ENCODE measurements around the gene MBD2. TPM values are rescaled to one million over a fixed set of nuclear protein-coding genes. Genes with fewer than 3 reads are reported as not detected.

MBD2 gene
- polyA plus RNA-seq, 1 donor: 54.2 TPM

DNA sequence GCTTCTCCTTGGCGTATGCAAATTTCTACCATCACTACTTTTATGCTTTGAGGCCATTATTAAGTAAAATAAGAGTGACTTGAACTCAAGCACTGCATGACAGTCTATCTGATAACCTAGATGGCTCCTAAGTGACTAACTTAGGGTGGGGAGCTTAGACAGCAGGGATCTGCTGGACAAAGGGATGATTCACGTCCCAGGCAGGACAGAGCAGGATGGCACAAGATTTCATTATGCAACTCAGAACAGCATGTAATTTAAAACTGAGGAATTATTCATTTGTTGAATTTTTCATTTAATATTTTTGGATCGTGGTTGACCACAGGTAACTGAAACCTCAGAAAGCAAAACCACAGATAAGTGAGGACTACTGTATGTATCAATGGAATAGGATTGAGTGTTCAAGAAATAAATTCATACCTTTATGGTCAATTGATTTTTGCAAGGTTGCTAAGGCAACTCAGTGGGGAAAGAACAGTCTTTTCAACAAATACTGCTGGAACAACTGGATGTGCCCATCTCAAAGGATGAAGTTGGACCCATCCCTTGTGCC lies 115.3 kb downstream of the MBD2 start:
- Histone ChIP-seq H3K9me3 (ENCODE audit: control insufficient read depth, low read depth, low read length) (no peaks in the 10 kb centered on the region), H3K36me3 (ENCODE audit: control insufficient read depth, insufficient read depth, low read length) (no peaks in the 10 kb centered on the region), H3K4me3 (ENCODE audit: low read length) (no peak overlapping the region), H3K27me3 (ENCODE audit: control insufficient read depth, insufficient read depth, low read length) (no peaks in the 10 kb centered on the region), H3K27ac (ENCODE audit: low read length) (no peak overlapping the region), H3K4me1 (ENCODE audit: control insufficient read depth, insufficient read depth, low read length) (no peaks in the 10 kb centered on the region)
- no CpG with 5 or more reads among the region's 3 CpGs for WGBS (ENCODE audit: insufficient coverage, low lambda C conversion rate)
- DNase-seq: no peak

DNA sequence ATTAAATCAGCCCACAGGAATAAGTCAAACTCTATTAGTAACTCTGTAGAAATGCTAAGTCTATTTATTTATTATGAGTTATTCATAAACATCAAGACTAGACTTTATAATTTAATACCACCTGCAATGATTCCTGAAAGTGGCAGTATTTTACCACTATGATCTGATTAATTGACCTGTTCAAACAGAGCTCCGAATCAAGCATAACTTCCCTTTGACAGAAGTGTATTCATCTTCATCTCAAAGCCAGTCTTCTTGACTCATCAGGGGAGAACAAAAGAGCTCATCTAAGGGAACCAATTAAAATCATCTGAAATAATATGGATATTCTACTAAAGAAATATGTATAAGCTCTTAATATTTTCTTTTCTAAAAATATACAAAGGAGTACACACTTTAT lies 122.3 kb downstream of the MBD2 start:
- no peak for DNase-seq
- Histone ChIP-seq H3K4me3 (ENCODE audit: low read length) (no peak overlapping the region), H3K36me3 (ENCODE audit: control insufficient read depth, insufficient read depth, low read length) (no peaks in the 10 kb centered on the region), H3K4me1 (ENCODE audit: control insufficient read depth, insufficient read depth, low read length) (no peaks in the 10 kb centered on the region), H3K27me3 (ENCODE audit: control insufficient read depth, insufficient read depth, low read length) (no peaks in the 10 kb centered on the region), H3K9me3 (ENCODE audit: control insufficient read depth, low read depth, low read length) (no peaks in the 10 kb centered on the region), H3K27ac (ENCODE audit: low read length) (no peak overlapping the region)
- WGBS (ENCODE audit: insufficient coverage, low lambda C conversion rate): no CpG with 5 or more reads among the region's 1 CpG

Other genes with a start within 250 kb of the MBD2 start
- gene POLI, start 44.8 kb upstream of the MBD2 start, polyA plus RNA-seq: 45.8 TPM
- gene STARD6, start 133.2 kb upstream of the MBD2 start, polyA plus RNA-seq: 0.06 TPM
- gene C18orf54, start 133.2 kb upstream of the MBD2 start, polyA plus RNA-seq: 3.6 TPM